ENCODE results near the gene MACROD2.
"Not testable (repeated sequence)": the region's sequence is repeated elsewhere in the genome, so short reads cannot be mapped to it uniquely, and the experiment has no call there.

MACROD2 gene

DNA sequence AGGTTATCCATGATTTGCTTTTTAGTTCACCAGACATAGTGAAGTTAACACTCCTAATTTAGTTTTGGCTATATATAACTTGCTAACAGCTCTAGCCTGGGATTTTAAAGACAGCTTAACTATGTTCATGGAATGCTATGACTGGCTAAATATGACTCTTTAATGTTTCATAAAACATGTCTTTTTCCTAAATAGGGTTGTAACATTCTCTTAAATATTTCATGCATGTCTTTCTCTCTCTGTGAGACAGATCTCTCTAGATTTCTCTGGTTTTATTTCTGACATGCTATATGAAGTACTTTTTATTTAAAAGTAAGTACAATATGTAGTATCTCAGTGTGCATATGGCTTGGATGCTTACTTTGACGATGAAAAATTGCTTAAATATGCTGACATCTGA, 35.7 kb downstream of the MACROD2 start:
- TF ChIP-seq, protein P1, sequence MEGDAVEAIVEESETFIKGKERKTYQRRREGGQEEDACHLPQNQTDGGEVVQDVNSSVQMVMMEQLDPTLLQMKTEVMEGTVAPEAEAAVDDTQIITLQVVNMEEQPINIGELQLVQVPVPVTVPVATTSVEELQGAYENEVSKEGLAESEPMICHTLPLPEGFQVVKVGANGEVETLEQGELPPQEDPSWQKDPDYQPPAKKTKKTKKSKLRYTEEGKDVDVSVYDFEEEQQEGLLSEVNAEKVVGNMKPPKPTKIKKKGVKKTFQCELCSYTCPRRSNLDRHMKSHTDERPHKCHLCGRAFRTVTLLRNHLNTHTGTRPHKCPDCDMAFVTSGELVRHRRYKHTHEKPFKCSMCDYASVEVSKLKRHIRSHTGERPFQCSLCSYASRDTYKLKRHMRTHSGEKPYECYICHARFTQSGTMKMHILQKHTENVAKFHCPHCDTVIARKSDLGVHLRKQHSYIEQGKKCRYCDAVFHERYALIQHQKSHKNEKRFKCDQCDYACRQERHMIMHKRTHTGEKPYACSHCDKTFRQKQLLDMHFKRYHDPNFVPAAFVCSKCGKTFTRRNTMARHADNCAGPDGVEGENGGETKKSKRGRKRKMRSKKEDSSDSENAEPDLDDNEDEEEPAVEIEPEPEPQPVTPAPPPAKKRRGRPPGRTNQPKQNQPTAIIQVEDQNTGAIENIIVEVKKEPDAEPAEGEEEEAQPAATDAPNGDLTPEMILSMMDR (IDR thresholded peaks at IDR 0.05; ENCODE audit: extremely low read depth, missing control alignments): no peak
- no peak for DNase-seq (ENCODE audit: low spot score)

- TF ChIP-seq, protein P1 (IDR thresholded peaks at IDR 0.05; ENCODE audit: extremely low read depth, missing control alignments): no peak
- DNase-seq (ENCODE audit: low spot score): no peak
Measured at GRCh38 chr20:14033310-14033709, 38.0 kb downstream of the MACROD2 start.

GRCh38 chr20:14036567-14036966, 41.3 kb downstream of the MACROD2 start:
- TF ChIP-seq, protein P1 (IDR thresholded peaks at IDR 0.05; ENCODE audit: extremely low read depth, missing control alignments): no peak
- DNase-seq (ENCODE audit: low spot score): no peak

DNA sequence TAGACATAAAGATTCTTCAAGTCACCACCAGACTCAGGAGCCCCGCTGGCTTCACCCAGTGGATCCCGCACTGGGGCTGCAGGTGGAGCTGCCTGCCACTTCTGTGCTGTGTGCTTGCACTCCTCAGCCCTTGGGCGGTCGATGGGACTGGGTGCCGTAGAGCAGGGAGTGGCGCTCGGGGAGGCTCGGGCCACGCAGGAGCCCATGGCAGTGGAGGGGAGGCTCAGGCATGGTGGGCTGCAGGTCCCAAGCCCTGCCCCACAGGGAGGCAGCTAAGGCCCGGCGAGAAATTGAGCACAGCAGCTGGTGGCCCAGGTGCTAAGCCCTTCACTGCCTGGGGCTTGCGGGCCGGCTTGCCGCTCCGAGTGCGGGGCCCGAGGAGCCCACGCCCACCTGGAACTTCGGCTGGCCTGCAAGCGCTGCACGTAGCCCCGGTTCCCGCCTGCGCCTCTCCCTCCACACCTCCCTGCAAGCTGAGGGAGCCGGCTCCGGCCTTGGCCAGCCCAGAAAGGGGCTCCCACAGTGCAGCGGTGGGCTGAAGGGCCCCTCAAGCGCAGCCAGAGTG, 49.5 kb downstream of the MACROD2 start:
- not testable (repeated sequence) for DNase-seq (ENCODE audit: low spot score)

- DNase-seq (ENCODE audit: low spot score): no peak
- TF ChIP-seq, protein P1 (IDR thresholded peaks at IDR 0.05; ENCODE audit: extremely low read depth, missing control alignments): no peak
Measured at GRCh38 chr20:14046534-14046933, 51.2 kb downstream of the MACROD2 start.

- DNase-seq (ENCODE audit: low spot score): peak; percentile 26
- TF ChIP-seq, protein P1 (IDR thresholded peaks at IDR 0.05; ENCODE audit: extremely low read depth, missing control alignments): no peak
Measured at GRCh38 chr20:14049111-14049510, 53.8 kb downstream of the MACROD2 start.

DNA sequence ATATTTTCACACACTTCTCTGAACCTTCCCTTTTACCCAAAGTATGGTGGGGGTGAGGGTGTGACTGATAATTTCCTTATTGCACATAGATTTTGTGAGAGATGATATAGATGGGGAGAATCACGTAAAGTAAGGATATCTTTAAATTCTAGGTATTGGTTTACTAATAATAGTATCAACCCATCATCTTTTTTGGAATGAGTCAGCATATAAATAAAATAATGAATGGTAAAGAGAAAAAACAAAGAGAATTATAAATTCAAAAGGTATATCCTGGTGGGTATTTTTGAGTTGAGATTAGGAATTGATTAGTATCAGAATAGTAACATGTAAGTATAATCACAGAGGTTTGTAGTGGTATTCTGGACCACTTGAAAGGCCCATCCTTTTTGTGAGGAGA, 56.1 kb downstream of the MACROD2 start:
- TF ChIP-seq, protein P1 (IDR thresholded peaks at IDR 0.05; ENCODE audit: extremely low read depth, missing control alignments): no peak
- DNase-seq (ENCODE audit: low spot score): no peak

DNA sequence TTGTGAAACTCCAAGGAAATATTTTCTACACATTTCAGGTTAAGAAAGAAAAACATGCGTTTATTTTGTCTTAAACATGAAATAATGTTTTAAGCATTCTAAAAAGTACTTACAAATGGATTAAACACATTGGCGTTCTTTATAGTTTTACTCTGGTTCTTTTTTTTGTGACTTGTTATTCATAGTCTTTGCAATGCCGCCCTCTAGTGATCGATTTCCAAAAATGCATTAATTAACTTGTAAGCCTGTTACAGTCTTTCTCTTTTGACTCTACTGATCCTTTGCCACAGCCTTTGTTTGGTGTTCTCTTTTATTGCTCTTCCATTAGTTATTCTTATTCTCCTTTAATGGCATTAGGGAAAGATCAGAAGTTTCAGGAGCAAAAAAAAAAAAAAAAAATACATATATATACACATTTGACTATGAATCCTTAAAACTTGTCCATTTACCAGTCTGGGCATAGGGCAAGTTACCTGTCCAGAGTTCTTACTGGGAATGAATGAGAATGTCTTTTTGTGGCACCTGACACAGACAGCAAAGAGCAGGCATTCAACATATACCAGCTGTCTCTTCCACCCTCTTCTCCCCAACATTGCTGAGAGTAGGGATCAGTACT, 59.9 kb downstream of the MACROD2 start:
- TF ChIP-seq, protein P1 (IDR thresholded peaks at IDR 0.05; ENCODE audit: extremely low read depth, missing control alignments): peak; percentile 20
- DNase-seq (ENCODE audit: low spot score): peak; percentile 29
